GM13976 (cell line): ENCODE results near the gene TGFBR3L.

Experiments used
- DNase-seq: peaks from one replicate; pipeline ENCODE4 v3.0.0; 2012; ENCODE audit warnings: low spot score
- CTCF ChIP-seq: IDR thresholded peaks from 2 replicates; pipeline ENCODE4 v1.5.1; 2012; ENCODE audit warnings: borderline replicate concordance, mild to moderate bottlenecking; ENCODE audit not compliant: insufficient read depth; ENCODE audit errors: extremely low read depth, missing control alignments, control extremely low read depth
- in situ Hi-C: fragments of 300-500 bp; cut with MboI; formaldehyde crosslinking; loops from one replicate; pipeline ENCODE4 v1.12.0; 2022; ENCODE audit warnings: low sequenced_read_pairs, mixed read lengths, inconsistent platforms; ENCODE audit not compliant: unreplicated experiment

Gene TGFBR3L

GRCh38 chr19:7908742-7909461, 5.7 kb upstream of the TGFBR3L start:
- no peak for DNase-seq
- TF ChIP-seq CTCF, result no peak
- in situ Hi-C loops, result no loop called here

- in situ Hi-C loops, result no loop called here
- no peak for TF ChIP-seq CTCF
- DNase-seq, result no peak
Observed at GRCh38 chr19:7909471-7910067, 5.1 kb upstream of the TGFBR3L start.

GRCh38 chr19:7910321-7911161, 4.1 kb upstream of the TGFBR3L start:
- in situ Hi-C loops, result no loop called here
- no peak for DNase-seq
- TF ChIP-seq CTCF, result no peak

GRCh38 chr19:7911508-7912143, 3.0 kb upstream of the TGFBR3L start:
- in situ Hi-C loops, result no loop called here
- TF ChIP-seq CTCF, result no peak
- DNase-seq, result no peak

GRCh38 chr19:7912144-7912696, 2.4 kb upstream of the TGFBR3L start:
- no peak for DNase-seq
- TF ChIP-seq CTCF, result no peak
- in situ Hi-C loops, result no loop called here
